HG03520 (cell line): ENCODE measurements around the gene DPCD.

Experiments
- ATAC-seq: cut with Tn5 transposase; IDR thresholded peaks from one replicate; pipeline ENCODE4 v1.9.1; 2021; ENCODE audit warnings: mild to moderate bottlenecking, moderate library complexity; ENCODE audit not compliant: unreplicated experiment

Gene DPCD

DNA sequence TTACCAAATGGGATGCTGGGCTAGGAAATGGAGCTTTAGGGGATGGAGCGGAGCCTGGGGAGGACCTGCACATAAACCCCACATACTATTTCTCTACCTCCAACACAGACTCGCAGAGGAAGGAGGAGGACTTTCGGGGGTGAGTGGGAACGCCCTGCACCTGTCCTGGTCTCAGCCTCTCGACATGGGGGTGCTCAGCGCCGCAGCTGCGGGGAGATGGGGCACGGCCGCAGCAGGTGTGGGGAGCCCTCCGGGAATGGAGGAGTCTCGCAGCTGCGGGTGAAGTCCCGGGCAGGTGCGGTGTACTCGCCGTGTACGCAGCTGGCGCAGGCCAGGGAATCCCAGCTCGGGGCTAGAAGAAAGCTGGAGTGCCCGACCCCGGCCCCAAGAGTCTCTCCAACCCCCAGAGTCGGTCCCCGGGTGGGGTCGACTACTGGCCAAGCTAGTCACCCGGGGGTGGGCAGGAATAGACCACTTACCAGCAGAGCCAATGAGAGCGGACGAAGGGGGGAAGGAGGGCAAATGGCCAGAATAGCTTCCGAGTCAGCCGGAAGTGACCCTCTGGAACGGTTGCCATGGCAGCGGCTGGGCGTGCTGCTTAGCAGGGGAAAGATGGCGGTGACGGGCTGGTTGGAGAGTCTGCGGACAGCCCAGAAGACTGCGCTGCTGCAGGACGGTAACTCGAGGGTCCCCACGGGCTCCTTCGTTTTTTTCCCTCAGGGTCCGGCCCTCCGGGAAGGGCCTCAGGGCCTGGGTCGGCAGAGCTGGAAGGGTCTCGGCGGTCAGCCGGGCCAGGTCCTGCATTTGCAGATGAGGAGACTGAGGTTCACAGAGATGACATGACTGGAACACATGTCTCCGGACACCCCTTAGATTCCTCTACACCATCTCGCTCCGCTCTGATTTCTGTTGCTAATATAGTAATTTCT is at the start of gene DPCD, which contains the start of gene POLL:
TSS of gene DPCD (plus strand) at position 597 of the 929 bp plus-strand sequence. CDS start at position 613, 16 bp downstream.
TSS of gene POLL (minus strand) at position 533 of the 929 bp plus-strand sequence. CDS start 897 bp downstream, outside the sequence.
- ATAC-seq, result peak; percentile 95

GRCh38 chr10:101538446-101538845 is 49.7 kb upstream of the DPCD start:
- no peak for ATAC-seq

DNA sequence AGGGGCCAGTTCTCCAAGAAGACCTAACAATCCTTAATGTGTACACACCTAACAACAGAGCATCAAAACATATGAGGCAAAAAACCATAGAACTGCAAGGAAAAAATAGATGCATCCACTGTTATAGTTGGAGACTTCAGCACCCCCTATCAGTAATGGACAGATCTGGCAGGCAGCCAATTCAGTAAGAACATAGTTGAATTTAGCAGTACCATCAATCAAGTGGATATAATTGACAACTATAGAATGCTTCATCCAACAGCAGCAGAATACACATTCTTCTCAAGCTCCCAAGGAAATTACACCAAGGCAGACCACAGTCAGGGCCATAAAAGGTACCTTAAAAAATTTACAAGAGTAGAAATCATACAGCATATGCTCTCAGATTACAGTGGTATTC is 42.2 kb upstream of the DPCD start:
- no peak for ATAC-seq

GRCh38 chr10:101550965-101551364 is 37.2 kb upstream of the DPCD start:
- ATAC-seq, result no peak

DNA sequence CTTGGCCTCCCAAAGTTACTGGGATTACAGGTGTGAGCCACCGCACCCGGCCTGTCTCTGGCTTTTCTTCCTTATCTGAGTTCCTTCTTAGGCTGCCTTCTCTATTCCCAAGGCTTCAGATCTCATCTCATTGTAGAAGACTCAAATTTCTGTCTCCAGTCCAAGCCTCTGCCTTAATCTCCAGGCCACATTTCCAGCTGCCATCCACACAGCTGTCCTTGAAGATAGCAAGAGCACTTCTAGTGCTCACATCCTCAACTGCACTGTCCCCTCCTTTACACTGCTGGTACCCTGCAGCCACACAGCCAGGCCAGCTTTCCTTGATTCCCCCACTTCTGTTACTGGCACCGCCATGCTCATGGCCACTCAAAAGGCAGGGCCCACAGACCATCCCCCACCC is 35.7 kb upstream of the DPCD start:
- ATAC-seq, result no peak

GRCh38 chr10:101557541-101557940 is 30.6 kb upstream of the DPCD start:
- no peak for ATAC-seq

GRCh38 chr10:101558204-101558603 is 29.9 kb upstream of the DPCD start:
- no peak for ATAC-seq

GRCh38 chr10:101558671-101559595 is 29.2 kb upstream of the DPCD start:
- no peak for ATAC-seq

- ATAC-seq, result no peak
Measured at GRCh38 chr10:101559596-101560297, 28.4 kb upstream of the DPCD start.

- ATAC-seq, result no peak
Measured at GRCh38 chr10:101560298-101561067, 27.6 kb upstream of the DPCD start.

- ATAC-seq, result no peak
Measured at GRCh38 chr10:101561068-101561915, 26.8 kb upstream of the DPCD start.

DNA sequence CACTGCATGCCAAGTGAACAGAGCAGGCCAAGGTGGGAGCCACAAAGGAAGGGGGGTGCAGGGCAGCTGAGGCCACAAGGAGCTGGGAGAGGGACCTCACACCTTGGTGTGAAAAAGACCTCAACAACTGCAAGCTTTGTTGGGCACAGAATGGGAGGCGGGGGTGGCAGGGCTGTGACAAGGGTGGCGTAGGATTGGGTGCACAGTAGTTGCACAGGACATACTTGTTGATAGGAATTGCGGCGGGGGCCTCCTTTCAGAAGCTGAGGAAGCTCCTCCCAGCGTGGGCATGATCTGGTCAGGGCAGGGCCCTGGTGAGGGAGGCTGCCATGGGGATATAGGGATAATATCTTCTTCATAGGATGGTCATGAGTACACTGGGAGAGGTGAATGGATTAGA is 25.9 kb upstream of the DPCD start:
- ATAC-seq, result no peak

DNA sequence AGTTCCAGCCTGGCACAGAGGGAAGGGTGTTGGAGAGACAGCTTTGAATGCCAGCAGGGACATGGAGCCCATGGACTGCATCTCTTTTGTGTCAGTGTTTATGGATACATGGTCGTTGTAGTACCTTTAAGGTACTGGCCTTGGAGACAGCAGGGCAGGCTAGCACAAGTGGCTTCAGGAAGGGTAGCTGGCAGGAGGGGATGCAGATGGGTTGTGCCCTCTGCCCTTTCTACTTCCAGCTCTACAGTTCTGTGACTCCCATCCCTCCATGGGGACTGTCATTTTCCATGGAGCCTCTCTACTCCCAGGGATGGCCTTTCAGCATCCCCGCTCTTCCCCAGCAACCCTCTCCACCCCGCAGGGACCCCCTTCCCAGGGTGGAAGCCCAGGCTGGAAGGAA is 25.1 kb upstream of the DPCD start:
- no peak for ATAC-seq

DNA sequence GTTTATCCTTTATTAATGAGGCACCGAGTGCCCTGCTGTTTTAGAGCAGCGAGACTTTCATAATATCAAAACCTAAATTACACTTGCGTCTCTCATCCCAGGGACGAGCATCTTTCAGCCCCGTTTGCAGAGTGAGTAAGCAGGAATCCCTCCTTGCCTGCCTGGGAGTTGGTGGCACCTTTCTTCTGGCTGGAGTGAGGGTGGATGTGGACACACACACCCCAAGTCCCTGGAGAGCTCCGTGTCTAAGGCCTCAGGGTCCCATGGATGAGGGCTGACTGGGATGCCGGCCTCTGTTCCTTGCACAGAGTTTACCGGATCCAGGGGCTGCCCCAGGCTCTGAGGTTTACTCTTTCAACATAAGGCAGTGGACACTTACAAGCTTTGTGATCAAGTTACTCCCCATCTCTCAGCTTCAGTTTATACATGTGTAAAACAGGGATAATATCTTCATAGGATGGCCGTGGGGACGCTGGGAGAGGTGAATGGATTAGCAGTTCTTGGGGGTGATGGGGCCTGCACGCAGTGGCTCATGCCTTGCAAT is 24.6 kb upstream of the DPCD start:
- no peak for ATAC-seq

DNA sequence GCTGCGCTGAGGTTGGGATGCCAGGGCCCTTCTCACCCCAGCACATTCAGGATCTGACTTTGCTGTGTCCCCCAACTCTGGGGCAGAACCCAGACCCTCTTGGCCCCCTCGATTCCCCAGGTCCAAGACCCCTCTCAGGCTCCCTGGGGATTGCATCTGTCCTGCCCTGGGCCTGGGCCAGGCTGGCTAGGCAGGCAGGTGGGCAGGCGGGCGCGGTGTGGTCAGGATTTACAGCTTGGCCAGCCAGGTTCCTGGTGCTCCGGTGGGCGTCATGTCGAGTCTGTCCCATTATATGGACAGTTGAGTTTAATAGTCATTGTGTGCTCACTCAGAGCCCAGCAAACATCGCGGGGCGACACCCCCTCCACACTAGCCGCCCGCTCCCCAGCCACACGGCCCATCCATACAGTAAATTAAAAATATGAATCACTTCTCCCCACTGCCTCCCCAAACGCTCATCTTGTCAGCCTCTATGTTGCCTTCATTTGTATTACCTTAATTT is 23.6 kb upstream of the DPCD start:
- no peak for ATAC-seq

DNA sequence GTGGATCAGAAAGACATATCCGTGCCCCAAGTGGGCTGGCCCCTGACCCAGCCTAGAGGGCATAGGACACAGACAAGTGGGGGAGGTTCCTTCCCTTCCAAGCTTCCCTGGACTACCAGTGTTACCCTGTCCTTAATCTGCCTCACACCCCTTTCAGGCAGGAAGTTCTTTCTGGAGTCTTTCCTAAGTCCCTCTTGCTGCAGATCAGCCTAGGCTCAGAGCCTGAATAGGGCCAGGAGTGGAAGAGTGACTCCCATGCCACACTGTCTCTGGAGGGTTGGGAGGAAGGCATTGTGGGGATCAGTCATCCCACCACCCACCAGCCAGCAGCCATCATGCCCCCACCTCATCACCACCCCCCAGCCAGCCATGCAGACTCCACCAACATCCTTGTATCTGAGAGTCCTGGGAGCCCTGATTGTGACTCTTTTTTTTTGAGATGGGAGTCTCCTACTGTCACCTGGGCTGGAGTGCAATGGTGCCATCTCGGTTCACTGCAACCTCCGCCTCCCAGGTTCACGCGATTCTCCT is 22.7 kb upstream of the DPCD start:
- ATAC-seq, result no peak

GRCh38 chr10:101565936-101566332 is 22.2 kb upstream of the DPCD start:
- ATAC-seq, result no peak

GRCh38 chr10:101566333-101567164 is 21.6 kb upstream of the DPCD start:
- ATAC-seq, result no peak
